Stimulated activated CD8-positive, alpha-beta memory T cell treated with anti-CD3 and anti-CD28 coated beads, Interleukin-7, amount 100 ng/mL, for 24 hours (primary cell): ENCODE data around the gene ZC3H4.

Experiments
- DNase-seq: peaks from one replicate; pipeline ENCODE4 v3.0.0-alpha.2; 2020; ENCODE audit warnings: low read depth

The ZC3H4 gene

DNA sequence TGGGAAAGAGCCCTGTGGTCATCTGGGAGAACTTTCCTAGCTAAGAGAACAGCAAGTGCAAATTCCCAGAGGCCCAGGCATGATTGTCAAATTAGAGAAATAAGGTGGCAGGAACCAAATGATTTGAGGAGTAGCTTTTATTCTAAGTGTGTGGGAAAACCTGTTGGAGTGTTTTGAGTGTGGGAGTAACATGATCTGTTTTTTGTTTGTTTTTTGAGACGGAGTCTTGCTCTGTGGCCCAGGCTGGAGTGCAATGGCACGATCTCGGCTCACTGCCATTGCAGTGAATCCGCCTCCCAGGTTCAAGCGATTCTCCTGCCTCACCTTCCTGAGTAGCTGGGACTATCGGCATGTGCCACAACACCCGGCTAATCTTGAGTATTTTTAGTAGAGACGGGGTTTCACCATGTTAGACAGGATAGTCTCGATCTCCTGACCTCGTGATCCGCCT lies 19.5 kb upstream of the ZC3H4 start:
- DNase-seq: no peak

DNA sequence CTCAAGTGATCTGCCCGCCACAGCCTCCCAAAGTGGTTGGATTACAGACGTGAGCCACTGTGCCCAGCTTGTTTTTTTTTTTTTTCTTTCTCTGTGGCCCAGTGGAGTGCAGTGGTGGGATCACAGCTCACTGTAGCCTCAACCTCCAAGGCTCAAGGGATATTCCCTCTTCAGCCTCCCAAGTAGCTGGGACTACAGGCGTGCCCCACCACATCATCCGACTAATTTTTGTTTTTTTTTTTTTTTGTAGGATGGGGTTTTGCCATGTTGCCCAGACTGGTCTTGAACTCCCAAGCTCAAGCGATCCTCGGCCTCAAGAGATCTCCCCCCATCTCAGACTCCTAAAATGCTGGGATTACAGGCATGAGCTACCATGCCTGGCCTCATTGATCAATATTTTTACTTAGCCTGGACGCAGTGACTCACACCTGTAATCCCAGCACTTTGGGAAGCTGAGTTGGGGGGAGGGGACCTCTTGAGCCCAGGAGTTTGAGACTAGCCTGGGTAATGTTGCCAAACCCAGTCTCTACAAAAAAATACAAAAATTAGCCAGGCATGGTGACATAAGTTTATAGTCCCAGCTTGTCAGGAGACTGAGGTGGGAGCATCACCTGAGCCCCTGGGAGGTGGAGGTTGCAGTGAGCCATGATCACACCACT lies 18.7 kb upstream of the ZC3H4 start:
- DNase-seq: no peak

DNA sequence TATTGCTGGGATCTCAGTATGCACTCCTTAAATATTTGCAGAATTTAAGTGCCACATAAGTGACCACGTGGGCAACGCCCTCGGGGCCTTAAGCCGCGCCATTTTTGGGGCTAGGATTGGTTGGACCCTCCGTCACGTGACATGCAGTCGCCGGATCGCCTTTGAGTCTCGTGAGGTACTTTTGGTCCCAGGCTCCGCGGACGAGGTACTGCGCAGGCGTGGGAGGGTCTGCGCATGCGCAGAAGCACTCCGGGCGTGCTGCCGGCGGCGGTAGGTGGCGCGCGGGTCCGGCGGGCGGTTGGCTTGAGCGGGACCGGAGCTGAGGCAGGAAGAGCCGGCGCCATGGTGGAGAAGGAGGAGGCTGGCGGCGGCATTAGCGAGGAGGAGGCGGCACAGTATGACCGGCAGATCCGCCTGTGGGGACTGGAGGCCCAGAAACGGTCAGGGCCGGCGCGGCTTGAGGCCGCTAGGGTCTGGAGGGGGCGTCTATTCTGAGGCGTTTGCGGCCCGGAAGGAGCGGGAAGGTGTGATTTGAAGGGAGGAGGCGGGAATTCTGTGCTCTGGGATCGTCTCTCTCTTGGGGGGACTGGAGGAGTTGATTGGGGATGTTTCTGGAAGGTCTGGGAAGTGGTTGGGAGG lies 17.1 kb upstream of the ZC3H4 start, which contains the start of gene SAE1:
Gene SAE1, plus strand, starts transcription at position 247 of the 639 bp plus-strand sequence. Its CDS starts 96 bp downstream, at position 343.
- peak; percentile 87 for DNase-seq

DNA sequence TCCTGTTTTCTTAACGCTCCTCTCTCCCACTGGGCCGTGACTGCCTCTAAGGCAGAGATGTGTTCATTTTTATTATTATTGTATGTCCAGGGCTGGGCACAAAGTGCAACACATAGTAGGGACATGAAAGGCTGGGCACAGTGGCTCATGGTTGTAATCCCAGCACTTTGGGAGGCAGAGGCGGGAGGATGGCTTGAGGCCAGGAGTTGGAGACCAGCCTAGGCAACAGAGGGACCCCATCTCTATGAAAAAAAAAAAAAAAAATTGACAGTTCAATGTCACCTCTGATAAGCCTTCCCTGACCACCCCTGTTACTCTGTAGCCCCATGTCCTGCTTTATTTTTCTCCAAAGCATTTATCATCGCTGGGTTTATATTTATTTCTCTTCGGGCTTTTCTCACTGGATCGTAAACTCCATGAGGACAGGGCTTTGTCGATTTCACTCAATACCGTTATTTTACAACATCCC lies 16.6 kb upstream of the ZC3H4 start:
- DNase-seq: no peak

DNA sequence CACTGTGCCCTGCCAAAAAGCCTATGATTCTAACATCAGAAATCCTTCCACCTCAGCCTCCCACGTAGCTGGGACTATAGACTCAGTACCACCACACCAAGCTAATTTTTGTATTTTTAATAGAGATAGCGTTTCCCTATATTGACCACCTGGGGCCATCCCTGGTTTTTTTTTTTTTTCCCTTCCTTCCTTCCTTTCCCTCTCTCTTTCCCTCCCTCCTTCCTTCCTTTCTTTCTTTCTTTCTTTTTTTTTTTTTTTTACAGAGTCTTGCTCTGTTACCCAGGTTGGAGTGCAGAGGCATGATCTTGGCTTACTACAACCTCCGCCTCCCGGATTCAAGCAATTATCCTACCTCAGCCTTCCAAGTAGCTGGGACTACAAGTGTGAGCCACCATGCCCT lies 16.0 kb upstream of the ZC3H4 start:
- no peak for DNase-seq

DNA sequence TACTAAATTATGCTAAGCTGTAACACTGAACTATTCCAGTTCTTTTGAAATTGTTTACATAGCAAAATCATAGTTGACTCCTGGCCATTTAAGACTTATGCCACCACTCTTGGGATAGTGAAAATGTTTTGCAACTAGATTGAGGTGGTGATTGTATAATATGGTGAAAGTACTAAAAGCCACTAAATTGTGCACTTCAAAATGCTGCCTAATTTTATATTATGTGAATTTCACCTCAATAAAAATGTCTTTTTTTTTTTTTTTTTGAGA lies 12.0 kb upstream of the ZC3H4 start:
- DNase-seq: no peak

DNA sequence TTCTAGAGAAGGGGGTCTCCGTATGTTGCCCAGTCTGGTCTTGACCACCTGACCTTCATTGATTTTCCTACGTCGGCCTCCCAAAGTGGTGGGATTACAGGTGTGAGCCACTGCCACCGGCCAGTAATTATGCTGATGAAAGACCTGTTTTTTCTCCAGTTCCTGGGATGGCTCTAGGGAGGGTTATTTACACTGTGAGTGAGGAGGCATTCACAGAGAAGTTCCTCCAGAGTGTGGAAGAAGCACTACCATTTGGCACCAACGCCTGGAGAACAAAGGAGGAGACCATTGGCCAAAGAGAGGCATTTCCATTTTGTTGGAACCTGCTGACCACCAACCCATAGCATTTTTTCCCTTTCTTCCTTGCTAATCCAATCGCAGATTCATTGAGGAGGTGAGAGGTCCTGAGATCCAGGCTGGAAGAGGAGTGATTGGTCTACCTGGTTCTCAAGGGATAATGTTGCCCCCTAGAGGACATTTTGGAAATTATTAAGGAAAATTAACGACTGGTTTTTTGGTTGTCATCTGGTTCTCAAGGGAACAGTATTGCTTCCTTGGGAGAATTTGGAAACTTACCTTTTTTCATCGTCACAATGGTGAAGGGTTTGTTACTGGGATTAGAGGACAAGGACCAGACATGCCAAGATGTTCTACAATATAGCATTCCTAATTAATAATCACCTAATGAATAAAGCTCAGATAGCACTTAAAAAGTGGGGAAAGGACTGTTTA lies 11.5 kb upstream of the ZC3H4 start:
- DNase-seq: no peak

DNA sequence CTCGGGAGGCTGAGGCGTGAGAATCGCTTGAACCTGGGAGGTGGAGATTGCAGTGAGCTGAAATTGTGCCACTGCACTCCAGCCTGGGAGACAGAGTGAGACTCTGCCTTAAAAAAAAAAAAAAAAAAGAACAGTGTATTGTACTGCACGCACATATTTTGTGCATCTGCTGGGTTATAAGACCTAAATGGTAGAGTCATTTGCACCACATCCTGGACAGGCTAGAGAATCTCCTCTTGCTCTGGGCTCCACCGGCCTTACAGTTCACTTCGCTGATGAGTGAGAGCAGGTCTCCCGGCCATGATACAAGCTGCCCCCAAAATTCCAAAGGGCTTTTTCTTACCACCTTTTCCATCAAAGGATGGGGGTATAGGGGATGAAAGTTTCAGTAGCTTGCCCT lies 9.8 kb upstream of the ZC3H4 start:
- no peak for DNase-seq

DNA sequence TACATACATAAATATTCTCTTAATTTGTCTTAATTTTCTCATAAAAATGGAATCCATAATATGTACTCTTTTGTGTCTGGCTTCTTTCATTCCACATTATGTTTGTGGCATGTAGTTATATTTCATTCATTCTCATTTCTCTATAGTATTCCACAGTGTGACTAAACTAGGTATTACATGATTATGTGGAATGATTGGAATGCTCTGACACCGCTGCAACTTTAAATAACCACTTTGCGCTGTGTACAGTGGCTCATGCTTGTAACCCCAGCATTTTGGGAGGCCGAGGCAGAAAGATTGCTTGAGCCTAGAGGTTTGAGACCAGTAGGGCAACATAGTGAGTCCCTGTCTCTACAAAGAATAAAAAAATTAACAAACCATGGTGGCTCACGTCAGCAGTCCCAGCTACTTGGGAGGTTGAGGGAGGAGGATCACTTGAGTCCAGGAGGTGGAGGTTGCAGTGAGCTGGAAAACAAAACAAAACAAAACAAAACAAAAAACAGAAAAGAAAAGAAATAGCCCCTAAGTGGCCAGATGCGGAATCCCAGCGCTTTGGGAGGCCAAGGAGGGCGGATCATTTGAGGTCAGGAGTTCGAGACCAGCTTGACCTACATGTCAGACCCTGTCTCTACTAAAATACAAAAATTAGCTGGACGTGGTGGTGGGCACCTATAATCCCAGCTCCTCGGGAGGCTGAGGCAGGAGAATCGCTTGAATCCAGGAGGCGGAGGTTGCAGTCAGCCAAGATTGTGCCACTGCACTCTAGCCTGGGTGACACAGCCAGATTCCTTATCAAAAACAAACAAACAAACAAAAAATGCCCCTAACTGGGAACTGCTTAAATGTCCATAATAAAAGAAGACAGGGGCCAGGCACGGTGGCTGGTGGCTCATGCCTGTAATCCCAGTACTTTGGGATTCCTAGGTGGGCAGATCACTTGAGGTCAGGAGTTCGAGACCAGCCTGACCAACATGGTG lies 9.1 kb upstream of the ZC3H4 start:
- DNase-seq: no peak

DNA sequence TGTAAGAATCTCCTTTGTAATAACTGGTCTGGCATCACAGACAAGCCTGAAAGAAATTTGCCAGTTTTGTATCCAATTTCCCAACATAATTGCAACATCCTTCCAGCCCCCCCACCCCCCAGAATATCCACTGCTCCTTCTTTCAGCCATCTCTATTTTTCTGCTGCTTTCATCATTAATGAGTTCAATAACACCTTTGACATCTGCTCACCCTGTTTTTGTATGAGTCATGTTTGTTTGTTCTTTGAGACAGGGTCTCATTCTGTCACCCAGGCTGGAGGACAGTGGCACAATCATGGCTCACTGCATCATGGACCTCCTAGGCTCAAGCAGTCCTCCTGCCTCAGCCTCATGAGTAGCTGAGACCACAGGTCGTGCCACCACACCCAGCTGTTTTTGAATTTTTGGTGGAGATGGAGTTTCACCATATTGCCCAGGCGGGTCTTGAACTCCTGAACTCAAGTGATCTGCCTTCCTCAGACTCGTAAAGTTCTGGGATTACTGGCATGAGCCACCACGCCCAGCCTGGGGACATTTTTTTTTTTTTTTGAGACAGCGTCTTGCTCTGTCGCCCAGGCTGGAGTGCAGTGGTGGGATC lies 7.0 kb upstream of the ZC3H4 start:
- DNase-seq: no peak

DNA sequence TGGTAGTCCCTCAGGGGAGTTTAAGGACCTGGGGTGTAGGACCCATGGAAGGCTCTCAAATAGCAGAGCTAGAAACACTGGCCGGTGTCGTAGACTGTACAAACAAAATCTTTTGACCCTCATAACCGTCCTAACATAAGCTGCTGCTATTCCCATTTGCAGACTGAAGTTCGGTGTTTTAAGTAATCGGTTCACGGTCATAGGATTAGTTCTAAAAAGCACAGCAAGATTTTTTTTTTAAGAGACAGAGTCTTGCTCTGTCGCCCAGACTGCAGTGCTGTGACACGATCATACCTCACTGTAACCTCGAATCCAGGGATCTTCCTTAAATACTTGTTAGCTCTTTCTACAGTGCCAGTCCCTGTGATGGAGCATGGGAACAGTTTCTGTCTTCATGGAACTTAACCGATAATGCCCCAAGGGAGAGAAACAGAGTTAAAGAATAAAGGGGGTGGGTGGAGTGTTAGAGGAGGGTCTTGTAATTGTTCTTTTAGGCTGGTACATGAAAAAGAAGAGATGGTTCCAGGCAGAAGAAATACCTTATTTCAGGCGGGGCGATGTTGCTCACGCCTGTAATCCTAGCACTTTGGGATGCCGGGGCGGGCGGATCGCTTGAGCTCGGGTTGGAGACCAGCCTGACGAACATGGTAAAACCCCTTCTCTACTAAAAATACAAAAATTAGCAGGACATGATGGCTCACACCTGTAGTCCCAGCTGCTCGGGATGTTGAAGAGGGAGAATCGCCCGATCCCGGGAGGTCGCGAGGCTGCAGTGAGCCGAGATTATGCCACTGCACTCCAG lies 475 bp upstream of the ZC3H4 start:
- no peak for DNase-seq

DNA sequence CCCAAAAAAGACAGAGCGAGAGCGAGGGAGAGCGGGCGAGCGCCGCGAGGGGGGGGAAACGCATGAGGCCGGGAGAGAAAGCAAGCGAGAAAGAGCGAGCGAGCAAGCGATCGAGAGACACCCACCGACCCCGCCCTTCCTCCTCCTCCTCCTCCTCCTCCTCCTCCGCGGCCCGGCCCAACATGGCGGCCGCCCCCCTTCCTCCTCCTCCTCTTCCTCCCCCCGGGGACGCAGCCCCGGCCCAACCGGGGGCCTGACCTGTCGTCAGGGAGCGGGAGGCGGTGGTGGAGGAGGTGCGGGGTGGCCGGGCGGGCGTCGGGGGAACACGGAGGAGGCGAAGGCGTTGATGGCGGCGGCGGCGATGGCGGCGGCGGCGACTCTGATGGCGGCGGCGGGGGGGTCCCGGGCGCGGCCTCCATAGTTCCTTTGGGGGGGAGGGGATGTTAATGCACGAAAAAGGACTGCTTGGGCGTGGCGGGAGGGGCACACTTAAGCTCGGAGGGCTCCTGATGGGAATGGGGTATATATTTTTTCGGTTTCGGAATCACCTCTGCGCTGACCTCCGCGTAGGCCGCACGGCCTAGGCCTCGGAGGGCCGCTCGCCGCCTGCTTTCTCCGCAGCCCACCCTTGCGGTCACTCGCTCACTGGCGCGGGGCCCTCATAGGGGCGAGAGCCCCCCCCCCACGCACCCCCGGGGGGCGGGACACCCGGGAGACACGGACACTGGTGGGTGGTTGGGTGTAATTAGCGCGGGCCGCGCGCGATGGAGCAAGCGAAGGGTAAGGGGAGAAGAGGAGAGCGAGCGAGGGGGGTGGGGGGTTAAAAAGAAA lies 1.2 kb downstream of the ZC3H4 start:
- DNase-seq: peak; percentile 65

DNA sequence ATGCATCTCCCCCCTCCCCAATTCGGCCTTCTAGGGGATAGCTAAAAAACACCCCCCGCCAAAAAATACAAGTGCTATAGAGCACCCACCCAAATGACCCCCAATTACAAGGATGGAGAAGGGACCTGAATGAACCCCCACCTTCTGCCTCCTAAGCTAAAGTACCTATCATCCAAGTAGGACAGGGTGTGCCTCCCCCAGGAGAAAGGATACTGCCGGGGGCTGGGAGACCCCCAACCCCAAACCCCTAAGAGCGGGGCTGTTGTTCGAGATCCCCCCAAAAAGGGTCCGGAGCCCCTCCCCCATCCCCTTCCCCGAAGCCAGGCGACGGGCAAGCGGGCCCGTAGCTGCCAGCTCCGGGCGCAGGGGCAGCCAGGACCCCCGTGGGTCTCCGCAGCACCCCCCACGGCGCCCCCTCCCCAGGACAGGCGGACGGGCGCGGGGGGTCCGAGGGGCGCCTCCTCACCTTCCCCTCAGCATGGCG lies 1.9 kb downstream of the ZC3H4 start:
- peak; percentile 25 for DNase-seq

DNA sequence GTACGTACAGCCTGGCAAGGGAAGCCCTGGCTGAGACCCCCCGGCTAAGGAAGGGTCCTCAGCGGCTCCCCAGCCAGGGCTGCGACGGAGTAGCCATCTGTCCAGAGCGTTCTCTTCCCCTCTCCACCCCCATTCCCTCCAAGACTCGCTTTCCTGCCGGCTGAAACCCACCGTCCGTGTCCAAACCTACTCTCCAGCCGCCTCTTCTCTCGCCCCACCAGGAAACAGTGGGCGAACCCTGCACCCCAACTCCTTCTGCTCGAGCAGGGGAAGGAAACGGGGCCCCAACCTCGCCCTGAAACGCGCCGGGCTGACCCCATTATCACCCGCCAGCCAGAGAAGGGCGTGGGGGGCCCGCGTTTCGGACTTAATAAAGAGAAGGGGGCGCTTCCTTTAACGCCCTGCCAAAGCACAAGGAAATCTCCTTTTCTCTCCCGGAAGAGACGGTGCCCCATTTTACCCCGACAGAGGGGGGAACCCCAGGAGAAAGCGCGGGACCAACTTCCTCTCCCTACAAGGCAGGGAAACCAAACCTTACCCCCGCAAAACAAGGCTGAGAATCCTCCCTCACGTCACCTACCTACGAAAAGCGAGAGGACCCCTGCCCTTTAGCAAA lies 2.5 kb downstream of the ZC3H4 start:
- peak; percentile 17 for DNase-seq

DNA sequence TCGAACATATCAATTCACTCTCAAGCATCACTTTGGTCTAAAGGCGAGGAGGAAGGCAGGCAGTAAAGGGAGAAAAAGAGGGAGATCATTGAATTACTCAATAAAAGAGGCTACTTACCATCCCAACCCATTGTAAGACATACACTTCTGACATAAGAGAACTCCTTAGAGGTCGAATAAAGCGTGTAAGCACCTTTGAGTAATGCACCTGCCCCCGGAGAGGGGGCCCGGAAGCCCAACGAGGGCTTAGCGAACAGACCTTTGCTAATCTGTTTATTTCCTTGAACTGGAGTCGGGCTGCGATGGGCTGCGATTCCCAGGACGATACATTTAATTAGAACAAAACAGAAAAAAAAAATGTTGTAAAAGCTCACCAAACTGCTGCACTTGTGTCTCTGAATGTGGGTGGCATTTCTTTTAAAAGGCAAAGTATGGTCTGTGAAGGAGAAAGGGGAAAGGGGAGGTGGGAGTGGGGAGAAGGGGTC lies 3.0 kb downstream of the ZC3H4 start:
- no peak for DNase-seq

DNA sequence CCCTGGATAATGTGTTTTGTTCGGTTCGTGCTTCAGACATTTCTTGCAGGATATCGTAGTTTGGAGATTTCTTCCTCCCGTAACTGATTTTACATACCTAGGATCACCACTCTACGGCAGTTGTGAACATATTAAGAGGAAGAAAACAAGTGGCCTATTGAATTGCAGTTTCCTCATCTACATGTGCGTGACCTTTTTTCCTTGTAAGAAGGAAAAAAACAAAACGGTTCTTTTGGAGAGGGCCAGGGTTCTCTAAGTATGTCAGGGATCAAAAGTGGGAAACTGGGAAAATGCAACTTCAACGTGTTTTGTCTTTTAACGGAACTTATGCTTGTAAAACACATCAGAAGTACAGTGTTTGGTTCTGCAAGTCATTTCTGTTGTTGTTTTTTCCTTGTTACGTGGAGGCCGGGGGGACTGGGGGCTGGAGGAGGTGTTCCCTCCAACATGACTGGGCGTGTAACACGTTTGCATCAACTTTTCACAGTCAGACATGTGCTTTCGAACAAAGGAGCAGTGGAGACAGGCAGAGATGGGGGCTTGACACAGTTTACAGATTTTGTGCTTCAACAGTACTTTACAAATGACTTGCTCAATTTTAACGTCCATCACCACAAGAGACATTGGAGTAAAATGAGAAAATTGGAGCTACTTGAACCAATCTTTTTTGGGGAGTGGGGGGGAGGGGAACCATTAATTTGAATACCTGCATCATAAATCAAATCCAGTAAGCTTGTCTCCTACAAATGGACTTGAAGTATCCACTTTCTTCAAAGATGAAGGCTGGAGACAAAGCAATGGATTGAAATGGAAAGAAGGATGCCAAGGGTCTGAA lies 3.8 kb downstream of the ZC3H4 start:
- DNase-seq: peak; percentile 17

DNA sequence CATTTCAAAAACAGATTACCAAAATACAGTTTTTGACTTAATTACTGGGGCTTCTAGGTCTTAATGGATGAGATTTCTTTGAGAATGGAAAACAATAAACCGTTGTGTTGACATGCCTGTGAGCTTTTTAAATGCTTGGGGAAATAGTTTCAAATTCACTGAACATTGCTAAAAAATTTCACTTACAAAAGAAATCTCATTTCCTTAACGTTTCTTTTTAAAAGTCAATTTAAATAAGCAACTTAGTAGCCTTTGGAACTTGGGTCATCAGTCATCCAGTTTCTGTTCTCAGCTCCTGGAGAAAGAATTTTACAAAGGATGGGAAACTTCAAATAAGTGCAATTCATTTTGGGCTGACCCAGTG lies 4.4 kb downstream of the ZC3H4 start:
- DNase-seq: no peak
